Thoracic aorta (tissue), 2 donors: Measurements from ENCODE around the gene ZNRD2. TPM values are rescaled to one million over a fixed set of nuclear protein-coding genes. Genes with fewer than 3 reads are reported as not detected.

ENCODE experiments used
- ATAC-seq: fragments of 150-250 bp; one replicate; pipeline ENCODE4 v1.8.0; 2017; ENCODE audit warnings: low read depth; ENCODE audit not compliant: insufficient number of reproducible peaks, low FRiP score
- DNase-seq: peaks from one replicate; pipeline ENCODE4 v3.0.0-alpha.2; 2020; ENCODE audit warnings: low spot score
- H3K27ac ChIP-seq, 2 donors: fragments of 200-600 bp; sonication (generic); 1 replicate in 1 of 2; 2 replicates in 1 of 2; pipeline ENCODE4 v1.5.1; 2016; ENCODE audit warnings: mild to moderate bottlenecking in 2 of 2, moderate library complexity in 2 of 2
- H3K27me3 ChIP-seq: fragments of 200-600 bp; sonication (generic); replicated peaks from 2 replicates; pipeline ENCODE4 v1.6.0; 2016; ENCODE audit warnings: mild to moderate bottlenecking; ENCODE audit not compliant: insufficient read depth
- H3K36me3 ChIP-seq: fragments of 200-600 bp; sonication (generic); one replicate; pipeline ENCODE4 v1.5.1; 2016
- H3K4me1 ChIP-seq, 2 donors: fragments of 200-600 bp; sonication (generic); 1 replicate in 1 of 2; 2 replicates in 1 of 2; pipeline versions ENCODE4 v1.5.1 to v1.6.0; 2016; ENCODE audit warnings: low read depth in 2 of 2, mild to moderate bottlenecking in 1 of 2; ENCODE audit not compliant: control insufficient read depth in 1 of 2
- H3K4me3 ChIP-seq: fragments of 200-600 bp; sonication (generic); 2 replicates; pipeline ENCODE4 v1.5.1; 2016; ENCODE audit warnings: mild to moderate bottlenecking
- H3K9me3 ChIP-seq: fragments of 200-600 bp; sonication (generic); 2 replicates; pipeline ENCODE4 v1.5.1; 2016
- CTCF ChIP-seq: fragments of 200-600 bp; sonication (generic); IDR thresholded peaks from one replicate; pipeline ENCODE4 v1.5.1; 2019; ENCODE audit warnings: antibody characterized with exemption
- total RNA-seq, 2 donors: library from RNA; depleted of rRNA; stranded (reverse); fragments of >200 nt; gene quantifications; one replicate each; pipeline versions ENCODE4 v1.1.0 to v1.2.3, GENCODE V29; 2016

ZNRD2 gene
- total RNA-seq, 2 donors from 2014 or later, result 38.4 to 51.7 TPM

- no peak for DNase-seq
- Histone ChIP-seq H3K9me3 (no peaks in the 10 kb centered on the region), H3K36me3 (peaks cover 42% of the 10 kb centered on the region), H3K27ac (no peak overlapping the region), H3K4me3 (no peak overlapping the region), H3K4me1 (peaks cover 10 to 26% of the 10 kb centered on the region in 2 donors), H3K27me3 (no peaks in the 10 kb centered on the region)
- TF ChIP-seq CTCF, result no peak
- ATAC-seq, result no peak
These were observed 33.0 kb upstream of the ZNRD2 start for GRCh38 chr11:65537296-65537597.

GRCh38 chr11:65537620-65538231 lies 32.6 kb upstream of the ZNRD2 start:
- H3K4me1 ChIP-seq, result peaks cover 10 to 26% of the 10 kb centered on the region in 2 donors
- no peak for DNase-seq

GRCh38 chr11:65538232-65538914 lies 31.9 kb upstream of the ZNRD2 start:
- ATAC-seq (no peak), DNase-seq (no peak)
- Histone ChIP-seq H3K27ac (no peak overlapping the region), H3K4me3 (no peak overlapping the region), H3K27me3 (no peaks in the 10 kb centered on the region), H3K36me3 (peaks cover 35% of the 10 kb centered on the region), H3K9me3 (no peaks in the 10 kb centered on the region), H3K4me1 (peaks cover 10 to 26% of the 10 kb centered on the region in 2 donors)
- no peak for TF ChIP-seq CTCF

More at GRCh38 chr11:65537620-65538231, 32.6 kb upstream of the ZNRD2 start:
- ATAC-seq, result no peak
- no peaks in the 10 kb centered on the region for H3K9me3 ChIP-seq
- H3K36me3 ChIP-seq, result peaks cover 40% of the 10 kb centered on the region
- no peaks in the 10 kb centered on the region for H3K27me3 ChIP-seq
- no peak overlapping the region for H3K27ac ChIP-seq
- H3K4me3 ChIP-seq, result no peak overlapping the region
- TF ChIP-seq CTCF, result no peak

GRCh38 chr11:65538915-65539743 lies 31.1 kb upstream of the ZNRD2 start:
- no peaks in the 10 kb centered on the region for H3K27me3 ChIP-seq
- H3K27ac ChIP-seq, result peak overlapping the region; percentile 79
- DNase-seq (no peak), ATAC-seq (no peak)
- peaks cover 10 to 26% of the 10 kb centered on the region in 2 donors for H3K4me1 ChIP-seq
- peaks cover 33% of the 10 kb centered on the region for H3K36me3 ChIP-seq
- no peak for TF ChIP-seq CTCF
- H3K4me3 ChIP-seq, result peak overlapping the region; percentile 71
- no peaks in the 10 kb centered on the region for H3K9me3 ChIP-seq

- no peak for TF ChIP-seq CTCF
- Histone ChIP-seq H3K4me3 (peak overlapping the region; percentile 71), H3K9me3 (no peaks in the 10 kb centered on the region), H3K27ac (peak overlapping the region; percentile 79), H3K27me3 (no peaks in the 10 kb centered on the region), H3K36me3 (peaks cover 34% of the 10 kb centered on the region), H3K4me1 (peaks cover 10 to 26% of the 10 kb centered on the region in 2 donors)
- no peak for ATAC-seq
- DNase-seq, result no peak
These were observed 30.5 kb upstream of the ZNRD2 start for GRCh38 chr11:65539744-65540289.
